ENCODE results near the gene TSSK1B. TPM values are rescaled to one million over a fixed set of nuclear protein-coding genes. Genes with fewer than 3 reads are reported as not detected.
"Not testable (repeated sequence)": the region's sequence is repeated elsewhere in the genome, so short reads cannot be mapped to it uniquely, and the experiment has no call there.

The TSSK1B gene
- total and polyA plus RNA-seq, 12 donors = 0.11 TPM; not detected in 11

GRCh38 chr5:113404269-113404668 is 30.5 kb downstream of the TSSK1B start:
- no peaks in the 10 kb centered on the region for H3K27me3 ChIP-seq
- H3K4me3 ChIP-seq = no peak overlapping the region
- H3K36me3 ChIP-seq = no peaks in the 10 kb centered on the region
- H3K27ac ChIP-seq = no peak overlapping the region
- intact Hi-C loops (cut with DNase I) = no loop called here
- ATAC-seq (no peak), DNase-seq (no peak)
- H3K9me3 ChIP-seq = no peaks in the 10 kb centered on the region
- no peak for TF ChIP-seq CTCF (IDR thresholded peaks at IDR 0.05)
- WGBS, 2 donors = 62 to 72% methylated on average over 2 of the region's 2 CpGs
- peaks cover 0 to 8% (median 0%) of the 10 kb centered on the region in 9 donors for H3K4me1 ChIP-seq

- H3K4me1 ChIP-seq; intact Hi-C loops (cut with DNase I); H3K27ac ChIP-seq; H3K36me3 ChIP-seq; H3K4me3 ChIP-seq; DNase-seq; H3K27me3 ChIP-seq; H3K9me3 ChIP-seq; ATAC-seq: not testable (repeated sequence)
- 86 to 88% methylated on average over 4 of the region's 4 CpGs for WGBS, 2 donors
These were observed 36.8 kb downstream of the TSSK1B start for GRCh38 chr5:113397986-113398385.

GRCh38 chr5:113397046-113397445 is 37.7 kb downstream of the TSSK1B start:
- ATAC-seq (no peak), DNase-seq (no peak)
- TF ChIP-seq CTCF (IDR thresholded peaks at IDR 0.05) = no peak
- intact Hi-C loops (cut with DNase I) = no loop called here
- H3K4me3 ChIP-seq = no peak overlapping the region
- no peaks in the 10 kb centered on the region for H3K36me3 ChIP-seq
- H3K4me1 ChIP-seq = no peaks in the 10 kb centered on the region
- no peaks in the 10 kb centered on the region for H3K27me3 ChIP-seq
- no peaks in the 10 kb centered on the region for H3K9me3 ChIP-seq
- H3K27ac ChIP-seq = no peak overlapping the region
- 70 to 77% methylated on average over 3 of the region's 3 CpGs for WGBS, 2 donors

GRCh38 chr5:113394658-113395057 is 40.1 kb downstream of the TSSK1B start:
- intact Hi-C loops (cut with DNase I) = no loop called here
- TF ChIP-seq CTCF (IDR thresholded peaks at IDR 0.05) = no peak
- WGBS, 2 donors = 70 to 80% methylated on average over 2 of the region's 2 CpGs
- ATAC-seq (no peak), DNase-seq (no peak)
- H3K9me3 ChIP-seq = no peaks in the 10 kb centered on the region
- no peaks in the 10 kb centered on the region for H3K4me1 ChIP-seq
- H3K27ac ChIP-seq = no peak overlapping the region
- H3K27me3 ChIP-seq = peaks cover 0 to 2% (median 0%) of the 10 kb centered on the region in 7 donors
- no peaks in the 10 kb centered on the region for H3K36me3 ChIP-seq
- H3K4me3 ChIP-seq = no peak overlapping the region

GRCh38 chr5:113390224-113390623 is 44.6 kb downstream of the TSSK1B start:
- ATAC-seq (no peak), DNase-seq (no peak)
- H3K27me3 ChIP-seq = peaks cover 0 to 12% (median 0%) of the 10 kb centered on the region in 7 donors
- no peak for TF ChIP-seq CTCF (IDR thresholded peaks at IDR 0.05)
- no peak overlapping the region for H3K27ac ChIP-seq
- WGBS, 2 donors = 83 to 86% methylated on average over 1 of the region's 1 CpG
- intact Hi-C loops (cut with DNase I) = no loop called here
- no peaks in the 10 kb centered on the region for H3K9me3 ChIP-seq
- H3K4me1 ChIP-seq = no peaks in the 10 kb centered on the region
- no peak overlapping the region for H3K4me3 ChIP-seq
- no peaks in the 10 kb centered on the region for H3K36me3 ChIP-seq

Measured in heart right ventricle (tissue), 16 donors.